ENCODE data around the gene NR1D2.

GRCh38 chr3:23994244-23994569 lies 49.1 kb downstream of the NR1D2 start:
- TF ChIP-seq REST (IDR thresholded peaks at IDR 0.05; ENCODE audit: borderline replicate concordance) (no peak), CTCF (IDR thresholded peaks at IDR 0.05; ENCODE audit: poor library complexity, severe bottlenecking) (no peak), EP300 (conservative IDR thresholded peaks at IDR 0.05; ENCODE audit: poor library complexity, severe bottlenecking) (no peak), EZH2 (IDR thresholded peaks at IDR 0.05; ENCODE audit: borderline replicate concordance, insufficient read depth, low read length, poor library complexity, severe bottlenecking) (no peak), MXI1 (conservative IDR thresholded peaks at IDR 0.05; ENCODE audit: poor library complexity, severe bottlenecking) (no peak), POLR2AphosphoS5 (IDR thresholded peaks at IDR 0.05) (no peak)

All from neural cell (in vitro differentiated cells).